ENCODE data around the gene SAMD11. TPM values are rescaled to one million over a fixed set of nuclear protein-coding genes. Genes with fewer than 3 reads are reported as not detected.
"Not testable (repeated sequence)": the region's sequence is repeated elsewhere in the genome, so short reads cannot be mapped to it uniquely, and the experiment has no call there.

The SAMD11 gene
- polyA plus RNA-seq, 1 donor from 2014 or later: not detected

DNA sequence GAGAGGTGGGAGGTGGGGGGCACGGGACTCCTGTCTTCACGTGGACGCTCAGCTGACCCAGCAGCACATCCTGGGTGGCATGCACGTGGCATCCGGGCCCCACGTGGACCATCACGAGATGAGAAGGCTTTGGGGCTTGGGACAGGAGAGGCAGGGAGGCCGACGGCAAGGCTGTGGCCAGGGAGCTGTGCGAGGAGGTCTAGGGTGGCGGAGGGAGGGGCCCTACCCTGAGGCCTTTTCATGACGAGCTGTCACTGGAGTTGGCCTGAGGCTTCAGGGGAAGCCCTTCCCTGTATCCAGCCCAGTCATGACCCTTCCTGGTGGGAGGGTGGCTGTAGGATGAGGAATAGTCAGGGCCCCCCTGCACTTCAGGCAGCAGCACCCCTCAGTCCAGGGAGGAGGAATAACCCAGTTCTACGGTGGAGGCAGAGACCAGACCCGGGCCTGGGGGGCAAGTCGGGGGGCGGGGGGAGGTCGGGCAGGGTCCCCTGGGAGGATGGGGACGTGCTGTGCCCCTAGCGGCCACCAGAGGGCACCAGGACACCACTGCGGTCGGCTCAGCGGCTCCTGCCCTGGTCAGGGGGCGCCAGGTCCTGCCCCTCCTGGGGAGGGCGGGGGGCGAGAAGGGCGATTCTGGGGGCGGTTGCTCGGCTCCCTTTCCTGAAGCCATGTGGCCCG lies 60.2 kb downstream of the SAMD11 start:
- H3K27ac Mint-ChIP-seq: no peak overlapping the region
- peaks cover 2% of the 10 kb centered on the region for H3K36me3 Mint-ChIP-seq
- no peaks in the 10 kb centered on the region for H3K9me3 Mint-ChIP-seq
- H3K27me3 Mint-ChIP-seq: peaks cover 22% of the 10 kb centered on the region
- no peak overlapping the region for H3K4me3 Mint-ChIP-seq
- H3K4me1 Mint-ChIP-seq: no peaks in the 10 kb centered on the region

DNA sequence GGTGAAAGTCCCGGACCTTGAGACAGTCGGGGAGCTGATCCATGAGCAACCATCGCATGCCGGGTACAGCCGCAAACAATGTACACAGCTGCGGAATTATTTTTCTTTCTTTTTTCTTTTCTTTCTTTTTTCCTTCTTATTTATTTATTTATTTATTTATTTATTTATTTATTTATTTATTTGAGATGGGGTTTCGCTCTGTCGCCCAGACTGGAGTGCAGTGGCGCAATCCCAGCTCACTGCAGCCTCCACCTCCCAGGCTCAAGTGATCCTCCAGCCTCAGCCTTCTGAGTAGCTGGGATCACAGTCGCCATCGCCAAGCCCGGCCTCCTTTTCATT lies 60.7 kb downstream of the SAMD11 start:
- peaks cover 24% of the 10 kb centered on the region for H3K27me3 Mint-ChIP-seq
- no peak overlapping the region for H3K27ac Mint-ChIP-seq
- peaks cover 0 to under 1% (median 0%) of the 10 kb centered on the region in 3 donors for H3K4me1 Mint-ChIP-seq
- peaks cover 2% of the 10 kb centered on the region for H3K36me3 Mint-ChIP-seq
- H3K9me3 Mint-ChIP-seq: no peaks in the 10 kb centered on the region
- no peak overlapping the region for H3K4me3 Mint-ChIP-seq

DNA sequence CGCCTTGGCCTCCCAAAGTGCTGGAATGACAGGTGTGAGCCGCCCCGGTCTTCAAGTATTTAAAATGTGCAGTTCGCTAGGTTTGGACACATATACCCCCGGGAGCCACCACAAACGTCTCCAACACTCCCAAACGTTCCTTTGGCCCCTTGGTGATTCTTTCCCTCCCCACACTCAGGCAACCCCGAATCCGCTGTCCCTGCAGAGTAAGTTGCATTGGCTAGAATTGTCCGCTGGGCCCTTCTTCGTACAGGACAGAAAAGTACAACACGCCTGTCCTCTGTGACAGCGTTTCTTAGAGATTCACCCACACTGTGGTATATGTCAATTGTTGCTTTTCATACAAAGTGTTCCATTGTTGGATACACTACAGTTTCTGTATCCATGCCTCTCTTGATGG lies 61.4 kb downstream of the SAMD11 start:
- peaks cover 0 to 4% (median 0%) of the 10 kb centered on the region in 3 donors for H3K4me1 Mint-ChIP-seq
- H3K9me3 Mint-ChIP-seq: no peaks in the 10 kb centered on the region
- no peak overlapping the region for H3K27ac Mint-ChIP-seq
- H3K27me3 Mint-ChIP-seq: peaks cover 27% of the 10 kb centered on the region
- H3K36me3 Mint-ChIP-seq: peaks cover 2% of the 10 kb centered on the region
- H3K4me3 Mint-ChIP-seq: peak overlapping the region in 1 of 4 donors; percentile 17

DNA sequence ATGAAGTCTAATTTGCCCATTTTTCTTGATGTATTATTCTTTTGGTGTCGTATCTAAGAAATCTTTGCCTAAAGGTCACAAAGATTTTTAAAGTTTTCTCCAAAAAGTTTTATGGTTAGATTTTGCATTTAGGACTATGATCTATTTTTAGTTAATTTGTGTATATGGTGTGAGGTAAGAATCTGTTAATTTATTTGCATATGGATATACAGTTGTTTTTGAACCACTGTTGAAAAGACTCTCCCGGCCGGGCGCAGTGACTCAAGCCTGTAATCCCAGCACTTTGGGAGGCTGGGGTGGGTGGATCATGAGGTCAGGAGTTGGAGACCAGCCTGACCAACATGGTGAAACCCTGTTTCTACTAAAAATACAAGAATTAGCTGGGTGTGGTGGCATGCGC lies 64.3 kb downstream of the SAMD11 start:
- peak overlapping the region in 1 of 3 donors; percentile 3 for H3K27ac Mint-ChIP-seq
- H3K4me1 Mint-ChIP-seq, H3K4me3 Mint-ChIP-seq, H3K9me3 Mint-ChIP-seq, H3K36me3 Mint-ChIP-seq: not testable (repeated sequence)
- peaks cover 43% of the 10 kb centered on the region for H3K27me3 Mint-ChIP-seq

DNA sequence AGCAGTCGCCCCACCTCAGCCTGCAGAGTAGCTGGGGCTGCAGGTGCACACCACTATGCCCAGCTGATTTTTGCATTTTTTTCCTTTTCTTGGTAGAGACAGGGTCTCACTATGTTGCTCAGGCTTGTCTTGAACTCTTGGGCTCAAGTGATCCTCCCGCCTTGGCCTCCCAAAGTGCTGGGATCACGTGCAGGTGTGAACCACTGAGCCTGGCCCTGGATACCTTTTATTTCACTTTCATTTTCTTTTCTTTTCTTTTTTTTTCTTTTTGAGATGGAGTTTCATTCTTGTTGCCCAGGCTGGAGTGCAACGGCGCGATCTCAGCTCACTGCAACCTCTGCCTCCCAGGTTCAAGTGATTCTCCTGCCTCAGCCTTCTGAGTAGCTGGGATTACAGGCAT lies 67.6 kb downstream of the SAMD11 start:
- H3K36me3 Mint-ChIP-seq, H3K4me1 Mint-ChIP-seq: not testable (repeated sequence)
- peaks cover 2 to 12% (median 4%) of the 10 kb centered on the region in 3 donors for H3K9me3 Mint-ChIP-seq
- peak overlapping the region in 1 of 4 donors; percentile 2 for H3K4me3 Mint-ChIP-seq
- peaks cover 47% of the 10 kb centered on the region for H3K27me3 Mint-ChIP-seq
- H3K27ac Mint-ChIP-seq: peak overlapping the region in 2 of 3 donors; percentile 18 to 59

DNA sequence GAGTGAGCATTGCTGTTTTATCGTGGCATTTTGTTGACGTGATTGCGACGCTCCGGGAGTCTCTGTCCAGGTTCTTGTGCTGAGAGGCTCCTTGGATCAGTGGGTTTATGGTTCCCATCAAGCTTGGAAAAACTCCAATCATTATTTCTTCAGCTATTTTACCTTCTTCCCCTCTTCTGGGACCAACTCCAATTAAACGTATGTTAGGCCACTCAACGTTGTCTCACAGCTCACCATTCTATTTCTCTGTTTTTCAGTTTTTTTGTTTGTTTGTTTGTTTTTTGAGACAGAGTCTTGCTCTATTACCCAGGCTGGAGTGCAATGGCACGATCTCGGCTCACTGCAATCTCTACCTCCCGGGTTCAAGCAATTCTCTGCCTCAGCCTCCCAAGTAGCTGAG lies 68.2 kb downstream of the SAMD11 start:
- H3K36me3 Mint-ChIP-seq: peaks cover 2% of the 10 kb centered on the region
- no peak overlapping the region for H3K4me3 Mint-ChIP-seq
- H3K4me1 Mint-ChIP-seq: peaks cover under 1 to 6% (median 4%) of the 10 kb centered on the region in 3 donors
- H3K9me3 Mint-ChIP-seq: peaks cover 2 to 12% (median 4%) of the 10 kb centered on the region in 3 donors
- peaks cover 45% of the 10 kb centered on the region for H3K27me3 Mint-ChIP-seq
- no peak overlapping the region for H3K27ac Mint-ChIP-seq

DNA sequence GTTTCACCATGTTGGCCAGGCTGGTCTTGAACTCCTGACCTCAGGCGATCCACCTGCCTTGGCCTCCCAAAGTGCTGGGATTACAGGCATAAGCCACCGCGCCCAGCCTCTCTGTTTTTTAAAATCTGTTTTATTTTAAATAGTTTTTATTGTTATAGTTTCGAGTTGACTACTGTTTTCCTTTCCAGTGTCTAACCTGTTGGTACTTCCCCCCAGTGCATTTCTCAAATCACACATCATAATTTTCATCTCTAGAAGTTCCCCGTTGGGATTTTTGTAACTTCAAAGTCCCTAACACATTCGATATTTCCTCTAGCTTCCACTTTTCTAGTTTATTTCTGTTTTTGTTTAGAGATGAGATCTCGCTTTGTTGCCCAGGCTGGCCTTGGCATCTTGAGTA lies 68.6 kb downstream of the SAMD11 start:
- Mint-ChIP-seq H3K27ac (no peak overlapping the region), H3K27me3 (peaks cover 49% of the 10 kb centered on the region), H3K4me3 (peak overlapping the region in 1 of 4 donors; percentile 33), H3K36me3 (peaks cover 2% of the 10 kb centered on the region), H3K9me3 (peaks cover 2 to 12% (median 4%) of the 10 kb centered on the region in 3 donors), H3K4me1 (peaks cover 1 to 6% (median 4%) of the 10 kb centered on the region in 3 donors)

DNA sequence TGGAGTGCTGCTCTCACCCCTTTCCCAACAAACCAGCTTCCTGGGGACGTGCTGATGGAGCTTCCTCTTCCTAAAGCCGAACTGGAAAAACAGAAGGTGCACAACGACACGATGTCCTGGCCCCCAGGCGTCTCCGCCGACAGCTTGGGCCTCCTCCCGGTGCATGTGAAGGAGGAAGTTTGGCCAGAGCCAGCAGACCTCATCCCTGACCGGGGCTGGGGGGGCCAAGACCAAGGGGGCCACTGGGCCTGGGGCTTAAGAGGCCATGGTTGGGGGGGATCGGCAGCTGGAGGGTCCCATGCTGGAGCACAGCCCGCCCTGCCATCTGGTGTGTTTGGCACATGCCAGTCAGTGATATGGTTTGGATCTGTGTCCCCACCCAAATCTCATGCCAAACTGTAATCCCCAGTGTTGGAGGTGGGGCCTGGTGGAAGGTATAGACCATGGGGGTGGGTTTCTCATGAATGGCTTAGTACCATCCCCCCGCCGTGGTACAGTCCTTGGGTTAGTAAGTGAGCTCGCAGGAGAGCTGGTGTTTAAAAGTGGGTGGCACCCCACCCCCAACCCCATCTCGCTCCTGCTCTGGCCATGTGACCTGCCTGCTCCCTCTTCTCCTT lies 69.8 kb downstream of the SAMD11 start:
- peaks cover 2% of the 10 kb centered on the region for H3K36me3 Mint-ChIP-seq
- H3K27ac Mint-ChIP-seq: peak overlapping the region in 1 of 3 donors; percentile 67
- no peak overlapping the region for H3K4me3 Mint-ChIP-seq
- H3K9me3 Mint-ChIP-seq: peaks cover 2 to 12% (median 4%) of the 10 kb centered on the region in 3 donors
- peaks cover 51% of the 10 kb centered on the region for H3K27me3 Mint-ChIP-seq
- peaks cover 1 to 6% (median 4%) of the 10 kb centered on the region in 3 donors for H3K4me1 Mint-ChIP-seq

Other genes starting within 250 kb of the SAMD11 start
- not detected for gene OR4F16, start 237.3 kb upstream of the SAMD11 start, polyA plus RNA-seq
- gene NOC2L, start 35.3 kb downstream of the SAMD11 start, polyA plus RNA-seq: 64.9 TPM
- gene KLHL17, start 36.7 kb downstream of the SAMD11 start, polyA plus RNA-seq: 1.3 TPM
- gene PLEKHN1, start 42.6 kb downstream of the SAMD11 start, polyA plus RNA-seq: 0.14 TPM
- gene PERM1, start 58.2 kb downstream of the SAMD11 start, polyA plus RNA-seq: not detected
- not detected for gene HES4, start 76.2 kb downstream of the SAMD11 start, polyA plus RNA-seq
- 191 TPM for gene ISG15, start 89.6 kb downstream of the SAMD11 start, polyA plus RNA-seq
- 0.05 TPM for gene AGRN, start 96.2 kb downstream of the SAMD11 start, polyA plus RNA-seq
- not detected for gene RNF223, start 150.4 kb downstream of the SAMD11 start, polyA plus RNA-seq
- 7.9 TPM for gene C1orf159, start 192.2 kb downstream of the SAMD11 start, polyA plus RNA-seq
- not detected for gene TTLL10, start 250.0 kb downstream of the SAMD11 start, polyA plus RNA-seq

Data from IgD-negative memory B cell (primary cell).